Stimulated activated CD4-positive, alpha-beta T cell treated with anti-CD3 and anti-CD28 coated beads, Interleukin-15, amount 100 ng/mL, for 48 hours (primary cell): Measurements from ENCODE around the gene ZNF500.
A peak's percentile ranks its signal among the peaks of the same experiment; 100 is the strongest.

ENCODE experiments used
- DNase-seq, 2 donors: peaks; one replicate each; pipeline ENCODE4 v3.0.0-alpha.2; 2020; ENCODE audit warnings: low read depth in 2 of 2

Gene ZNF500

DNA sequence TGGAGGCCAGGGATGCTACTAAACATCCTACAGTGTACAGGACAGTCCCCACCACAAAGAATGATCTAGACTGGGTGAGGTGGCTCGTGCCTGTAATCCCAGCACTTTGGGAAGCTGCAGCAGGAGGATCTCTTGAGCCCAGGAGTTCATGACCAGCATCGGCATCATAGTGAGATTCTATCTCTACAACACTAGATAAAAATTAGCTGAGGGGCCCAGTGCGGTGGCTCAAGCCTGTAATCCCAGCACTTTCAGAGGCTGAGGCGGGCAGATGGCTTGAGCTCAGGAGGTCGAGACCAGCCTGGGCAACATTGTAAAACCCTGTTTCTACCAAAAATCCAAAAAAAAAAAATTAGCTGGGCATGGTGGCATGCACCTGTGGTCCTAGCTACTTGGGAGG, 5.4 kb upstream of the ZNF500 start:
- no peak for DNase-seq

DNA sequence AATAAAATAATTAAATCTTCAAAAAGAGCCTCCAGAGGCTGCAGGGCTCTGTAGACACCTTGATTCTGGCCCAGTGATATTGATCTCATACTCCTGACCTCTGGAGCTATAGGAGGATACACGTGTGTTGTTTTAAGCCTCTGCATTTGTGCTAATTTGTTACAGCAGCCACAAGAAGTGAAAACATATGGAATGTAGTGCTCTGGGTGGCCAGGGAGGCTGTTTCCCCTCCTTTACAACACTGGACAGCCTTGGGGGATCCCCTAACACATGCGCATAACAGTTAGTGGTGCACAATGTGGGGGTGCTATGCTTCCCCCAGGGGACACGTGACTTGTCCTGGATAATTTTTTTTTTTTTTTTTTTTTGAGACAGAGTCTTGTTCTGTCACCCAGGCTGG, 4.7 kb upstream of the ZNF500 start:
- no peak for DNase-seq

DNA sequence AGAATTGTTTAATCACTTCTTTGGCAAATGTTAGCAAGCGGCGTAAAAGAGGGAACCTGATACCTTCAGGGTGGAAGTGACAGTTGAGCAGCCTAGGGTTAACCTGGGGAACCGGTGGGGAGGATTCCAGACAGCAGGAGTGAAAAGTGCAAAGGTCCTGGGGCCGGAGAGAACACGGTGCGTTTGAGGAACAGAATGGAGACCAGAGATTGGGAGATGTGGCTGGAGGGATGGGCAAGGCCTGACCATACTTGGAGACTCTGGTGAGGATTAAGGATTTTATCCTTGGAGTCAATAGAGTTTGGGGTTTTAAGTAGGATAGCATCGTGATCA, 2.3 kb upstream of the ZNF500 start:
- DNase-seq, result no peak

DNA sequence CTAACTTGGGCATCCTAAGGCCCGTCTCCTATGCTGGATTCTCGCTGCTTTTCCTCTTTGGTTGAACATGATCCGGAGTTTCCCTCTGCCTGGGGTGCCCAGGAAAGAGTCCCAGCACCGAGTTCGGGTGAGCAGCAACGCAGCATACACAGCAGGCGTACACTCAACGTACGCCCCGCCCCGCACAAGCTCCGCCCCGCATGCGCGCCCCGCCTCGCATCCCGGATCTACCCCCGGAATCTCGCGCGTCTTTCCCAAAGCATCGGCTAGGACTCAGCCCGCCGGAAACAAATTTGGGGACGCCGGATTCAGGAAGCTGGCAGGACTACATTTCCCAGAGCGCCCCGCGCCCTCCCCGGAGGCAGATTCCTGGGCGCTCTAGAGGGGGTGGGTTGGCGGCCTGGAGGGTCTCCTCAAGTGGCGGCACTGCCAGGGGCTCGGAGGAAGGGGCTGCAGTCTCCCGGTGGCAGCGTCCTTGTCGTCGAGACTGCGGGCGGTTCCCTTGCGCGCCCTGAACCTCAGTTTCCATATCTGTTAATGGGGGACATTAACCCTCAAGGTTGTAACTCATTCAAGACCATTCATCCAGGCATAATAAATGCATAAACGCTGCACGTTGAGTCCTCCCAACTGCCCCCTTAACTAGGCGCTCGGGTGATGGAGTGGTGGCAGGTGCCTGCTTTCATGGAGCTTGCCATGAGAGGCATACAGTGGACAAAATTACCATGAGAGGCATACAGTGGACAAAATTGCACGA, 1.8 kb upstream of the ZNF500 start:
- DNase-seq, result peak; percentile 85 to 88

DNA sequence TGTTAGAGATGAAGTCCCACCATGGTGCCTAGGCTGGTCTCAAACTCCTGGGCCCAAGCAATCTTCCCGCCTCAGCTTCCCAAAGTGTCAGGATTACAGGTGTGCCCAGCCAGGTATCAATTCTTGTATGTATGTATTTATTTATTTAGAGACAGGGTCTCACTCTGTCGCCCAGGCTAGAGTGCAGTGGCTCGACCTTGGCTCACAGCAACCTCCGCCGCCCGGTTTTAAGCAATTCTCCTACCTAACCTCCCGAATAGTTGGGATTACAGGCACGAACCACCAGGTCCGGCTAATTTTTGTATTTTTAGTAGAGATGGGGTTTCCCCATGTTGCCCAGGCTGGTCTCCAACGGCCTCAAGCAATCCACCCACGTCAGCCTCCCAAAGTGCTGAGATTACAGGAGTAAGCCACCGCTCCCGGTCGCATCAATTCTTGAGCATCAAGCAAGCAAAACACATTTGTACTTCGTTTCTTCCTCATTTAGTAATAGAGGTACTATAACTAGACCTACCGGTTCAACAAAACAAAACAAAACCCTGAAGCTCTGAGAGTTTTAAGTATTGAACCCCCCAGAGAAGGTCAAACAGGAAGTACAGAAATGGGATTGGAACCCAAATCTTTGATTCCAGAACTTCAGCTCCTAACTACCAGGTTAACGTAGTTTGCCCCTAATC, 1.0 kb upstream of the ZNF500 start:
- no peak for DNase-seq

DNA sequence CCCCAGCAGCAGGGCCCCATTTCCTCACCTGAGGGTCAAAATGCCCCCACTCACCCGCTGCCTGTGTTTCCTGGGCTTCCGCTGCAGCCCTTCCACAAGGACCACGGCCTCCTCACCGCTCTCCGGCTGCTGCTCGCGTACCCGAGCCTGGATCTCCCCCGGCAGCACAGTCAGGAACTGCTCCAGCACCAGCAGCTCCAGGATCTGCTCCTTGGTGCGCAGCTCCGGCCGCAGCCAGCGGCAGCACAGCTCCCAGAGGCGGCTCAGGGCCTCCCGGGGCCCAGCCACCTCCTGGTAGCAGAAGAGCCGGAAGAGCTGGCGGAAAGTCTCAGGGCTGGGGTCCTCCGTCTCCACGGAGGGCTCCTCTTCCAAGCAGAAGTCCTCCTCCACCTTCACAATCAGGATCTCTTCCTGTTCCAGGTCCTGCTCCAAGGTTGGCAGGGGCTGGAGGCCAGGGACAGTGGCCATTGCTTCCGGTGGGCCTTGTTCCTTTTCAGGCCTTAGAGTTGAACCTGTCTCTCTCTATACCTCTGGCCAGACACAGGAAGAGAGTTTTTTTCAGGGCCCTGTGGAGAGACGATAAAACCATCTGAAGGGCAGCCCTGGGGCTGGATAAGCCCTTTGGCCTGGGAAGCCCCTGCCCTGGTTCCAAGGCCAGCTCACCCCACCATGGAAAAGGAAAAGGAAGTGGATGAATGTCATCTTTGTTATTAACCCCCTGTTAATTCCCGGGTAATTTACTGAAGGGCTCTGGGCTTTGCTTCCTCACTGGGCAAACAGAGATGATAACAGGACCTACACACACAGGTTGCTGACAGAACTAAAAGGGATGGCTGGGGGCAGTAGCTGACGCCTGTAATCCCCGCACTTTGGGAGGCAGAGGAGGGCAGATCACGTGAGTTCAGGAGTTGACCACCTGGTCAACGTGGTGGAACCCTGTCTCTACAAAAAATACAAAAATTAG, 1.2 kb downstream of the ZNF500 start:
- no peak for DNase-seq

DNA sequence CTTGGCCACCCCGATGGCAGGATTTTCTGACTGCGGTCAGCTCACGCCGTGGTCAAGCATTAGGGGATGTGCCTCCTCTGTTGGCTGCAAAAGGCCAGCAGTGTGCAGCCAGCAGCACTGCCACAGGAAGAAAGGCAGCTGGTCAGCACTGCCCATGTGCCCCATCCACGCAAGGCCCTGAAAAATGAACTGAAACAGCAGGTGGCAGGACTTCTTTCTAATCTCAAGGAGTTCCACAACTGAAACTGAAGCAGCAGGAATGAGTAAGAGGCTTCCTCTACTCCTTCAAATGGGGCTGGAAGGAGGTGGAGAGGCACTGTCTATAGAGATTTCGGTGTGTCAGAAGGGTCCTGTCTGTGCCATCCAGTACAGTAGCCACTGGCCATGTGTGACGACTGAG, 3.2 kb downstream of the ZNF500 start:
- no peak for DNase-seq

DNA sequence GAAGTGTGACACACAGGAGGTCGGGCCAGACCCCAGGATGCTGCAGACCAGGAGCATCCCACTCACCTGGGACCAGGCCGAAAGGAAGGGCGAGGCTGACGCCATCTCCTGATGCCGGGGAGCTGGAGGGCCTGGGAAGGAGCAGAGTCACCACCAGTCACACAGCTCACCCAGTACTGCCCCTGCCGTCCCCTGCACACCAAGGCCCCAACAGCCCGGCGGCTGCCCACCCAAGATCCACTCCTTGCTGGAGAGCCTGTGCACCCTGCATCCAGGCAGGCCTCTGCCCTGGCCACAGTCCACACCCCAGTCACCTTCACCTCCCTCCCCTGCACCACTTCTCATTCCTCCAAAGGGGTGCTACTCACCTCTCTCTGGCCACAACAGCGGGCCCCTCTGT, 4.8 kb downstream of the ZNF500 start:
- DNase-seq, result no peak

DNA sequence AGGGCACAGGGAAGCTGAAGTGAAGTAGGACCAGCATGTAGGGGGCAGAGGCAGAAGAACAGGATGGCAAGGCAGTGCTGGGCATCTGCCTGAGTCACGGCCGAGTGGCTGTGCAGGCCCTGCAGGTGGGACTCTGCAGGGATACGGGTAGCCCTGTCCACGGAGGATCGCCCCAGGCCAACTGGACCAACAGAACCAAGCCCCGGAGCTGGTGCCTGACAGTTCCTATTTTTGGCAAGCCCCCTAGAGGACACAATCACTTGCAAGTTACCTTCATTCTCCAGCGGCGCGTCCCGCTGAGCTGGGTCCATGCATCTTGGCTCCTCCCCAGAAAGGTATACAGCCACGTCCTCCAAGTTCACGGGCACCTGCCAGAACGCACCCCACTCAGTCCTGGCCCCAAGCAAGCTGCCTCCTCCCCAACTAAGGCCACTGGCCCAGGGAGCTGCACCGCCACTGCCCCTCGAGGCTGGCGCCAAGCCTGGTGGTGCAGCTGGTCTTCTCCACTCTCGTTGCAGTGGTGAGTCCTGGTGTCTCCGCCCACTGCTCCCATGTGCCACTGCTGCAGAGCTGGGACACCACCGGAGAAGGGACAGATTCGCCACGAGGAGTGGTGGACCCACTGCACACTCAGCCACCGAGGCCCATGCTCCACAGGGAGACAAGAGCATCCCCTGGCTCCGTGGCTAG, 6.6 kb downstream of the ZNF500 start:
- no peak for DNase-seq

DNA sequence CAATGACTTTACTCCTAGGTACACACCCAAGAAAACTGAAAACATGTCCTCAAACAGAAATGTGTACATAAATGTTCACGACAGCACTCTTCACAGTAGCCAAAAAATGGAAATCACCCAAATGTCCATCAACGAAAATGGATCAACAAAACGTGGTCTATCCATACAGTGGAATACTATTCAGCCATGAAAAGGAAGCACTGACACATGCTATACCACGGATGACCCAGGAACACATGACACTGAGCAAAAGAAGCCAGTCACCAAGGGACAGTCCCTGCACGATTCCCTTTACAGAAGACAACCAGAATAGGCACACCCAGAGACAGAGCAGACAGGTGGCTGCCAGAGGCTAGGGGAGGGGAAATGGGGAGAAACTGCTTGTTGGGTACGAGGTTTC, 11.3 kb downstream of the ZNF500 start:
- DNase-seq, result no peak

DNA sequence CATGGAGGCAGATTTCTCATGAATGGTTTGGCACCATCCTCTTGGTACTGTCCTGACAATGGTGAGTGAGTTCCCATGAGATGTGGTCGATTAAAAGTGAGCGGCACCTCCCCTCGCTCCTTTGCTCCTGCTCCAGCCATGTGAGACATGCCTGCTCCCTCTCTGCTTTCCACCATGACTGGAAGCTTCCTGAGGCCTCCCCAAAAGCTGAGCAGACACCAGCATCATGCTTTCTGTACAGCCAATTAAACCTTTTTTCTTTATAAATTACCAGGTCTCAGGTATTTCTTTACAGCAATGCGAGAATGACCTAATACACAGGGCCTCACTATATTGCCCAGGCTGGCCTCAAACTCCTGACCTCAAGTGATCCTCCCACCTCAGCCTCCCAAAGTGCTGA, 12.1 kb downstream of the ZNF500 start:
- no peak for DNase-seq

DNA sequence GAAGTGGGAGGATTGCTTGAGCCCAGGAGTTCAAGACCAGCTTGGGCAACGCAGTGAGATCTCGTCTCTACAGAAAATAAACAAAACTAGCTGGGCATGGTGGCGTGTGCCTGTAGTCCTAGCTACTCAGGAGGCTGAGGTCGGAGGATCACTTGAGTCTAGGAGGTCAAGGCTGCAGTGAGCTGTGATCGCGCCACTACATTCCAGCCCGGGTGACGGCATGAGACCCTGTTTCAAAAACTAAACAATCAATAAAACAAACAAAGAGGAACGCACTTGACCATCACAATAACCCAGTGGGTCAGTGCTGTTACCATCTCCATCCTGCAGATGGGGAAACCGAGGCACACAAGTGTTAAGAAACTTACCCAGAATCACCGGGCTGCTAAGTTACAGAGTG, 13.7 kb downstream of the ZNF500 start:
- no peak for DNase-seq

DNA sequence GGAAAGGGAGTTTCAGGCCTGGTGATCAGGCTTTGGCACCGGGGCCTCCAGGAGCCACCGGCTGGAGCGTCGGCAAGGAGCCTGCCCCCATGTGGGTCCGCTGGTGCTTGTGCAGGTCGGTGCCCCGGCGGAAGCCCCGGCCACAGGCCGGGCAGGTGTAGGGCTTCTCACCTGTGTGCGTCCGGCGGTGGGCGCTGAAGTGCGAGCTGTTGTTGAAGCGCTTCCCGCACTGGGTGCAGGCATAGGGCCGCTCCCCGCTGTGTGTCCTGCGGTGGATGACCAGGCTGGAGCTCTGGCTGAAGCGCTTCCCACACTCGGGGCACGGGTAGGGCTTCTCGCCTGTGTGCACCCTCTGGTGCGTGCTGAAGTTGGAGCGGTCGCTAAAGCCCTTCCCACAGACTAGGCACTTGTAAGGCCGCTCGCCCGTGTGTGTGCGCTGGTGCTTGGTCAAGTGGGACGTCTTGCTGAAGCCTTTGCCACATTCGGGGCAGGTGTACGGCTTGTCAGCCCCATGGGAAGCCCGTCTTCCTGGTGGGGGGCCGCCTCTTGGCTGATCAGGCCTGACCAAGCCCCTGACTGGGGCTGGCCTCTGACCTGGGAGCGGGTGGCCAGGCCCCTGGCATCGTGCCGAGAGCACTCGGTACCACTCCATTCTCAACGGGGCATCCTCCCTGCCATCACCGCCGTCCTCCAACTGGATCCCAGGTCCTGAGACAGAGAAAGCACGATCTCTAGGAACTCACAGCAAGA, 14.4 kb downstream of the ZNF500 start:
- DNase-seq, result no peak

DNA sequence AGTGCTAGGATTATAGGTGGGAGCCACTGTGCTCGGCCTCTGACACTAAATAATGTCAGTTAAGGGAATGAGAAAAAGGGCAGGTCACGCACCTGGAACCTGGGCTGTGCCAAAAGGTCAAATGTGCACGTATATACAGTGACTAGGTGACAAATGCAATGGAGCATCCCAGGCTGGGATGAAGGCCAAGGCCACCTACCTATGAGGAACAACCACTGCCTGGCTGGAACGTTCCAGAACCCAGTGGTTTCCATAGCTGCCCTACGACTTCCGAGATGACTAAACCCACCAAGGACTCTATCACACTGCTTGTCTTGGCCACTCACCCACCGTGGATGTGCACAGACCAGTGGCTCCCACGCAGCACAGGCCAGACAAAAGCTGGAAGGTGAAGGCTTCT, 16.1 kb downstream of the ZNF500 start:
- no peak for DNase-seq

DNA sequence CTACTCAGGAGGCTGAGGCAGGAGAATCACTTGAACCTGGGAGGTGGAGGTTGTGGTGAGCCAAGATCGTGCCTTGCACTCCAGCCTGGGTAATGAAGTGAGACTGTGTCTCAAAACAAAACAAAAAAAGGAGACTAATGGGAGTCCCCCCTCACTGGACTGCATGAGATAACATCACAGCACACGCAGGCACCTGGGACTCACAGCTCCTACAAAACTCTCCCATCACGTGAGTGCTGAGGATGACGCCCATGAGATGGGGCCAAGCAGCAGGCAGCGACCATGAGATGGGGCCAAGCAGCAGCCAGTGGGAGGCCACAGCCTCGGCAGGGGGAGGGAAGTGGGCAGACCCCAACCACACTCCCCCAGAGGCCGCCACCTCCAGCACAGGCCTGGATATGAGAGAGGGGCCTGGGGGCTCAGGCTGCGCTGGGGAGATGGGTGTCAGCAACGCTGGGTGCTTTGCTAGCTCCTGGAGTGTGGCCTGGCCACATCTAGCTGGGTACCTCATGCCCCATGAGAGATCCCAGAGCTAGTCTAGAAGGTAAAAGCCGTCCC, 17.2 kb downstream of the ZNF500 start:
- no peak for DNase-seq

DNA sequence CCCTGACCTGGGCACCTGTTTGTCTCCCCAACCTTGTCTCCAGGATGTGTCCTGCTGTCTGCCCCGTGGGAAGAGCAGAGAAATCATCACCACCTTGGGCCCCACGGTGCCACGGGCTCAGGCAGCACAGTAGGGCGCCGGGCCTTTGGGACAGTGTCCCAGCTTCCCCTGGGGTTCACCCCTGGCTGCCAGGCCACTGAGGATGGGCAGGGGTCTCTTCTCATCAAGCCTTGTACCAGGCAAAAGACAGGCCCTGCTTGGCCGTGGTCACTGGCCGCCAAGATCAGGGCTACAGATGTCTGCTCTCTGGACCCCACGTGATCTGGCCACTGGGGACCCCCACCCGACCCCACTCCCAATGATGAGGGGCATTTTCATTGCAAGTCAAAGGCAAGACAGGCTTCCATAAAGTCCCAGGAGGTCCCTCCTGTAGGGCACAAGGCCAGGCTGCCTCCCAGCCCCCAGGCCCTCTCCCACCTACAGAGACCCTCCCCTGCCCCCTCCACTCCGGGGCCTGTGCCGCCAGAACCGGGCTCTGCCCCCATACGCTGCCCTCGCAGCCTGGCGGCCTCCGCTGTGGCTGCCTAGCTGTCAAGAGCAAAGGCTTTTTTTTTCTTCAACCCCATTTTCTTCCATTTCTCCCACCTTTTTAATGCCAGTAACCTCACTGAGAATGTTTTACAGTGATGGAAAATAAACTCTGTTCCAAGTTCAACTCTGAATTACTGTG, 18.1 kb downstream of the ZNF500 start:
- DNase-seq, result no peak

DNA sequence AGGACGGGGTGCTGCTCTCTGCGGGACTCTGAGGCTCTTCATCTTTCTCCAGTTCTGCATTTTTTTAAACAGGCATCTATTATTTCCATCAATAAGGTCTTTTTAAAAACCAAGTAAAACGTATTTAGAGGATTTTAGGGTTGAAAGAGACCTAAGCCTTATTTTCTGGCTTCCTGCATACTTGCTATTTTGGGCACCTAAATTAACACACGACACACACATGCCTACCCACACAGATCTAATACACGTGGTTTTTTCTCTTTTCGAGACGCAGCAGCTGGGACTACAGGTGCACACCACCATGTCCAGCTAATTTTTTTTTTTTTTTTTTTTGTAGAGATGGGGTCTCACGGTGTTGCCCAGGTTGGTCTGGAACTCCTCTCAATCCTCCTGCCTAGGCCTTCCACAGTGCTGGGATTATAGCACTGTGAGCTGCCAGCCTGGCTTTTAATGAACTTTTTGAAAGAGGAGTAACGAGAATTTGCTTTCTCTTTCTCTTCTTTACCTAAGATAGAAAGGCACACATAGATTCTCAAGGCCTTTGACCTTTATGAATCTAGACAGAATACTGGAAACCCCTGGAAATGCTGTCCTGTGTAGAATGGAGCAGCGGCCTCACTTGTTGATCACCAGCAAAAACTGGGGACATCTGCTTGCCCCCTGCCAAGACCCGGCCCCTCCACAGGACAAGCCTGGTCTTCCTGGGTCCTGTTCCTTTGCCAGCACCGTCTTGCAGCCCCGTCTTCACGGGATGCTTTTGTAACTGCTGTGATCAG, 18.9 kb downstream of the ZNF500 start:
- DNase-seq, result no peak

DNA sequence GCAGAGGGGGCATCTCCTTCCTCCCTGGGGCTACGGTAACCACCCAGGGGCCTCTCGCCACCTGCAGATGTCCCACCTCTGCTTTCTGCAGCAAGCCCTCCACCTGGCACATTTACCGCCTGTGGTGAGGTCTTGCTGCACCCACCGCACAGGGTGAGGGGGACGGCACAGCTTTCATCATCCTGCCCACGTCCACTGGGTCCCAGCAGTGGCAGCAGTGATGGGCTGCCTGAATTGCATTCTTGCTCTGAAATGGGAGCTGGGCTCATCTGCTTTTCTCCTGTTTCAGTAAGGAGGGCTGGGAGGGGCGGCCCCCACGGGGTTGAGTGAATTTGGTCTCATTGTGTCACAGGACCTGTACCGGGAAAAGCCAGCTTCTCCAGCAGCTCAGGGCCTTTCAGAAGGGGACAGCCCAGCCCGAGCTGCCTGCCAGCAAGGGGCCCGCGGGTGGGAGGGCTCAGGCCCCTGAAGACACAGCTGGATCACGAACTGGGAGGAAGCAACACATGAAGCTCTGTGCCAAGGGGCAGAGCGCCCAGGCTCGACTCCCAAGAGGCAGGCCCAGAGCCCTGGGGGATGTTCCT, 19.9 kb downstream of the ZNF500 start:
- no peak for DNase-seq

DNA sequence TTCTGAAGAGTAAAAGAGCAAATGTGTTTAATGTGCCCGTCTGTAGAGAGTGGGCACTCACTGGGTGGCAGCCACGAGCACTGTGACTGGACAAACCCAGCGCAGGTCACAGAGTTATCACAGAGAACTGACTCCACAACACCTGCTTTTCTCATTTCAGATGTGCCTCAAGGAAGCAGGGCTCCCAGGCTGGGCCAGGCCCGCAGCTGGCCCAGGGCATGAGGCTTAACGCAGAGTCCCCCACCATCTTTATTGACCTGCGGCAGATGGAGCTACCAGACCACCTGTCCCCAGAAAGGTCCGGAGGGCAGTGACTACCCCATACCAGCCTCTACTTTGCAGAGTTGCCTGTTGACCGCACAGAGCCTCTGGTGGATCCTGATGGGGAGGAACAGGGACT, 20.7 kb downstream of the ZNF500 start:
- DNase-seq, result no peak
